GM12891 (cell line): ENCODE measurements around the gene CAMSAP2.

Experiments
- POLR2A ChIP-seq: IDR thresholded peaks from 2 replicates; pipeline ENCODE4 v1.6.1; 2011; ENCODE audit warnings: low read depth, low read length, control low read depth
- POLR2AphosphoS5 ChIP-seq: IDR thresholded peaks from 2 replicates; pipeline ENCODE4 v1.6.1; 2011; ENCODE audit warnings: low read depth, low read length, control low read depth
- POU2F2 ChIP-seq: IDR thresholded peaks from 2 replicates; pipeline ENCODE4 v1.6.1; 2011; ENCODE audit warnings: low read depth, mild to moderate bottlenecking, control low read depth, low read length, moderate library complexity
- SPI1 ChIP-seq: IDR thresholded peaks from 2 replicates; pipeline ENCODE4 v1.6.1; 2011; ENCODE audit warnings: low read depth, low read length, control low read depth
- TAF1 ChIP-seq: IDR thresholded peaks from 2 replicates; pipeline ENCODE4 v1.6.1; 2011; ENCODE audit warnings: low read depth, low read length, control low read depth

DNA sequence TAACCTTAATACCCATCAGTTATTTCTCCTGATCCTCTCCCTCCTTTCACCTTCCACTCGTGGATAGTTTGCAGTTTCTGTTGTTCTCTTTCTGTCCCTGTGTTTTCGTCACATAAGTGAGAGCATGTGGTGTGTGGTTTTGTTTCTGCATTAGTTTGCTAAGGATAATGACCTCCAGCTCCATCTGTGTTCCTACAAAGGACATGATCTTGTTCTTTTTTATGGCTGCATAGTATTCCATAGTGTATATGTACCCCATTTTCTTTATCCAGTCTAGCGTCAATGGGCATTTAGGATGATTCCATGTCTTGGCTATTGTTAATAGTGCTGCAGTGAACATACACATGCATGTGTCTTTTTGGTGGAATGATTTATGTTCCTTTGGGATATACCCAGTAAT is 97.5 kb downstream of the CAMSAP2 start:
- no peak for TF ChIP-seq POLR2A
- no peak for TF ChIP-seq POU2F2
- TF ChIP-seq TAF1: no peak
- no peak for TF ChIP-seq POLR2AphosphoS5
- no peak for TF ChIP-seq SPI1
